ENCODE data around the gene SLC16A8.
"Not testable (repeated sequence)": the region's sequence is repeated elsewhere in the genome, so short reads cannot be mapped to it uniquely, and the experiment has no call there.

SLC16A8 gene

GRCh38 chr22:38124236-38124974, 40.4 kb upstream of the SLC16A8 start:
- no peaks in the 10 kb centered on the region for H3K27me3 ChIP-seq (ENCODE audit: control insufficient read depth in 1 of 2, insufficient read depth in 2 of 2, low read length in 2 of 2)
- no peaks in the 10 kb centered on the region for H3K36me3 ChIP-seq (ENCODE audit: insufficient read depth, low read length)
- no peaks in the 10 kb centered on the region for H3K4me1 ChIP-seq (ENCODE audit: insufficient read depth, low read length)
- no peaks in the 10 kb centered on the region for H3K9me3 ChIP-seq (ENCODE audit: low read length)
- no peak overlapping the region for H3K4me3 ChIP-seq (ENCODE audit: low read depth in 1 of 2, low read length in 2 of 2)
- no peak overlapping the region for H3K9ac ChIP-seq (ENCODE audit: low read length)
- H3K27ac ChIP-seq (ENCODE audit: low read depth, low read length), result no peak overlapping the region

DNA sequence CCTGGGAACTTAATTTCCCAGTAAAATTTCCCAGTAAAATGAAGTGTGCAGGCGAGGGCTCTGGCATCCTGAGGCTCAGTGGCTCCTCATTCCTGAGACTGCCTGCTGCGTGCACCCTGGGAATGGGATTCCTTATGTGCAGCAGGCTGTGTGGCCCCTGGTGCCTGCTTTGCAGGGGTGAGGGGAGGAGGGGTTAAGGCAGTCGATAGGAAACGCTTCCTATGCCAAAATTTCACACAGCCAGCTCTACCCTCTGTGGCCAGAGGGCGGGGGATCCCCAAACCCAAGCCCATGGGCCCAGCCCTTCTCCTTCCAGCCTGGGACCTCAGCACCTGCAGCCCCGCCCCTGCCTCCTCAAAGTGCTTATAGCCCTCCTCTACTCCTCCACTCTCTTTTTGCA, 38.6 kb upstream of the SLC16A8 start:
- Histone ChIP-seq H3K9ac (ENCODE audit: low read length) (no peak overlapping the region), H3K36me3 (ENCODE audit: insufficient read depth, low read length) (no peaks in the 10 kb centered on the region), H3K9me3 (ENCODE audit: low read length) (no peaks in the 10 kb centered on the region), H3K27ac (ENCODE audit: low read depth, low read length) (no peak overlapping the region), H3K4me3 (ENCODE audit: low read depth in 1 of 2, low read length in 2 of 2) (no peak overlapping the region), H3K4me1 (ENCODE audit: insufficient read depth, low read length) (no peaks in the 10 kb centered on the region), H3K27me3 (ENCODE audit: control insufficient read depth in 1 of 2, insufficient read depth in 2 of 2, low read length in 2 of 2) (no peaks in the 10 kb centered on the region)

DNA sequence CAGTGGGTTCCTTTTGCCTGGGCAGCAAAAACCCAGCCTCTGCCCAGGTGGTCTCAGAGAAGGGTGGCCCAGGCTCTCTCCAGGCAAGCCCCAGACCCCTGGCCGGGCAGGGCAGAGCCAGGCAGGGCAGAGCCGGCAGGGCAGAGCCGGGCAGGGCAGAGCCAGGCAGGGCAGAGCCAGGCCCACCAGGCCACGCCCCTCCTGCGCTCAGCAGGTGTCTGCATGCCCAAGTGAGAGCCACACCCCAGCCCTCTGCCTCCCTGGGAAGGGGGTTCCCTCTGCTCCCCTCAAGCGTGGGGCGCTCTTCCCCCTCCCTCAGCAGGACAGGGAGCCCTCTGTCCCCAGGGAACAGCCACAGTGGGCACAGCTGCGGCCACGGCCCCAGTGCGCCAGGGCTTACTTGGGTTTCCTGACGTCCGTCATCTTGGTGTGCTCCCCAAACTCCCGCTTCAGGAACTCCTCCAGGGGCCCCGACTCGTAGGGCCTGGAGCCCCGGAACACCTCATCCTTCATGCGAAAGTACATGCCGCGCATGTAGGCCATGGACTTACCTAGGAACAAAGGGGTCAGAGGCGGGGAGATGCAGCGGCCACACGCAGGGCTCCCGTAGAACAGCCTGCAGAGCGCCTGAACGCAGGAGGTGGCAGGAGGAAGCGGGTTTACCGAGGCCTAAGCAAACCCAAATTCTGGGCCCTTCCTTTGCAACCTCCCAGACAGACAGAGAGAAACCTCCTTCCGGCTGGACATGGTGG, 36.6 kb upstream of the SLC16A8 start:
- H3K4me3 ChIP-seq (ENCODE audit: low read depth in 1 of 2, low read length in 2 of 2), result no peak overlapping the region
- no peak overlapping the region for H3K27ac ChIP-seq (ENCODE audit: low read depth, low read length)
- no peaks in the 10 kb centered on the region for H3K27me3 ChIP-seq (ENCODE audit: control insufficient read depth in 1 of 2, insufficient read depth in 2 of 2, low read length in 2 of 2)
- H3K9me3 ChIP-seq (ENCODE audit: low read length), result no peaks in the 10 kb centered on the region
- H3K36me3 ChIP-seq (ENCODE audit: insufficient read depth, low read length), result no peaks in the 10 kb centered on the region
- H3K9ac ChIP-seq (ENCODE audit: low read length), result no peak overlapping the region
- H3K4me1 ChIP-seq (ENCODE audit: insufficient read depth, low read length), result no peaks in the 10 kb centered on the region

DNA sequence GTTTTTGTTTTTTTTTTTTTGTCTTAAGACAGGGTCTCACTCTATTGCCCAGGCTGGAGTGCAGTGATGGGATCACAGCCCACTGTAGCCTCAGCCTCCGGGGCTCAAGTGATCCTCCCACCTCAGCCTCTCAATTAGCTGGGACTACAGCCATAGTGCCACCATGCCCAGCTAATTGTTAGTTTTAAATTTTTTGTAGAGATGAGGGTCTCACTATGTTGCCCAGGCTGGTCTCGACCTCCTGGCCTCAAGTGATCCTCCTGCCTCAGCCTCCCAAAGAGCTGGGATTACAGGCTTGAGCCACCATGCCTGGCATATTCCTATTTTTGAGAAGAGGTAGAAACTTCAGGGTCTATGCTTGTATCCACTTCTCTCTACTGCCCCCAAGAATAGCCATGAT, 34.8 kb upstream of the SLC16A8 start:
- not testable (repeated sequence) for H3K9me3 ChIP-seq (ENCODE audit: low read length); H3K36me3 ChIP-seq (ENCODE audit: insufficient read depth, low read length); H3K27ac ChIP-seq (ENCODE audit: low read depth, low read length); H3K27me3 ChIP-seq (ENCODE audit: control insufficient read depth in 1 of 2, insufficient read depth in 2 of 2, low read length in 2 of 2); H3K9ac ChIP-seq (ENCODE audit: low read length); H3K4me3 ChIP-seq (ENCODE audit: low read depth in 1 of 2, low read length in 2 of 2); H3K4me1 ChIP-seq (ENCODE audit: insufficient read depth, low read length)

DNA sequence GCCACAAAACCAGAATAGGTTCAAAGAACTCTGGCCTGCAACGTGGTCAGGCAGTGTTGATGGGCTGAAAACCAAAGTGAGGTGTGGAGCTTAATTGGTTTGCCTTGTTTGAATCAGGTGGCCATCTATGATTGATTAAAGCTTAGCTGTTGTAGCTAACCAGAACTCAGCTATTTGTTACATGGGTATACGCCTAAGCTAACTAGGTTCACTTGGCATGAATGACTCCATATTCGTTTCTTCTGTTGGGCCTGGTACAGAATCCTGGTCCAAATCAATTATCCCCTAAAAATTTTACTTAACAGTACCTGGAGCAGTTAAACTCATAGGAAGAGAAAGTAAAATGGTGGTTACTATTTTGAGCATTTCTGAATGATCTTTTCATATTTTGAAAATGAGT, 34.2 kb upstream of the SLC16A8 start:
- Histone ChIP-seq H3K4me3 (ENCODE audit: low read depth in 1 of 2, low read length in 2 of 2) (no peak overlapping the region), H3K9me3 (ENCODE audit: low read length) (no peaks in the 10 kb centered on the region), H3K36me3 (ENCODE audit: insufficient read depth, low read length) (peaks cover 4% of the 10 kb centered on the region), H3K27ac (ENCODE audit: low read depth, low read length) (no peak overlapping the region), H3K4me1 (ENCODE audit: insufficient read depth, low read length) (peaks cover 6% of the 10 kb centered on the region), H3K9ac (ENCODE audit: low read length) (no peak overlapping the region), H3K27me3 (ENCODE audit: control insufficient read depth in 1 of 2, insufficient read depth in 2 of 2, low read length in 2 of 2) (no peaks in the 10 kb centered on the region)

DNA sequence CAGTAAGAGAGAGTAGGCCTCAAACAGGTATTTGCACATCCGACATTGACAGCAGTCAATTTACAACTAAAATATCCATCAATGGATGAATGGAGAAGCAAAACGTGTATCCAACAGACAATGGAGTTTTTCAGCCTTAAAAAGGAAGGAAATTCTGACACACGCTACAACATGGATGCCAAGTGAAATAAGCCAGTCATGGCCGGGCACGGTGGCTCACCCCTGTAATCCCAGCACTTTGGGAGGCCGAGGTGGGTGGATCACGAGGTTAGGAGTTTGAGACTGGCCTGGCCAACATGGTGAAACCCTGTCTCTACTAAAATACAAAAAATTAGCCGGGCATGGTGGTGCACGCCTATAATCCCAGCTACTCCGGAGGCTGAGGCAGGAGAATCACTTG, 33.6 kb upstream of the SLC16A8 start:
- not testable (repeated sequence) for H3K27me3 ChIP-seq (ENCODE audit: control insufficient read depth in 1 of 2, insufficient read depth in 2 of 2, low read length in 2 of 2); H3K4me3 ChIP-seq (ENCODE audit: low read depth in 1 of 2, low read length in 2 of 2); H3K9ac ChIP-seq (ENCODE audit: low read length); H3K27ac ChIP-seq (ENCODE audit: low read depth, low read length); H3K36me3 ChIP-seq (ENCODE audit: insufficient read depth, low read length); H3K9me3 ChIP-seq (ENCODE audit: low read length); H3K4me1 ChIP-seq (ENCODE audit: insufficient read depth, low read length)

GRCh38 chr22:38115423-38116205, 31.6 kb upstream of the SLC16A8 start:
- H3K9ac ChIP-seq (ENCODE audit: low read length), result no peak overlapping the region

GRCh38 chr22:38114484-38115398, 30.8 kb upstream of the SLC16A8 start:
- Histone ChIP-seq H3K4me1 (ENCODE audit: insufficient read depth, low read length) (peaks cover 6% of the 10 kb centered on the region), H3K9ac (ENCODE audit: low read length) (no peak overlapping the region), H3K27me3 (ENCODE audit: control insufficient read depth in 1 of 2, insufficient read depth in 2 of 2, low read length in 2 of 2) (no peaks in the 10 kb centered on the region), H3K4me3 (ENCODE audit: low read depth in 1 of 2, low read length in 2 of 2) (no peak overlapping the region), H3K36me3 (ENCODE audit: insufficient read depth, low read length) (peaks cover 4% of the 10 kb centered on the region), H3K27ac (ENCODE audit: low read depth, low read length) (no peak overlapping the region), H3K9me3 (ENCODE audit: low read length) (no peaks in the 10 kb centered on the region)

More at GRCh38 chr22:38115423-38116205, 31.6 kb upstream of the SLC16A8 start:
- H3K27ac ChIP-seq (ENCODE audit: low read depth, low read length), result no peak overlapping the region
- no peaks in the 10 kb centered on the region for H3K9me3 ChIP-seq (ENCODE audit: low read length)
- H3K4me3 ChIP-seq (ENCODE audit: low read depth in 1 of 2, low read length in 2 of 2), result no peak overlapping the region
- peaks cover 6% of the 10 kb centered on the region for H3K4me1 ChIP-seq (ENCODE audit: insufficient read depth, low read length)
- no peaks in the 10 kb centered on the region for H3K27me3 ChIP-seq (ENCODE audit: control insufficient read depth in 1 of 2, insufficient read depth in 2 of 2, low read length in 2 of 2)
- H3K36me3 ChIP-seq (ENCODE audit: insufficient read depth, low read length), result peaks cover 4% of the 10 kb centered on the region

- H3K27me3 ChIP-seq (ENCODE audit: control insufficient read depth in 1 of 2, insufficient read depth in 2 of 2, low read length in 2 of 2), result no peaks in the 10 kb centered on the region
- peaks cover 6% of the 10 kb centered on the region for H3K4me1 ChIP-seq (ENCODE audit: insufficient read depth, low read length)
- H3K27ac ChIP-seq (ENCODE audit: low read depth, low read length), result no peak overlapping the region
- peaks cover 4% of the 10 kb centered on the region for H3K36me3 ChIP-seq (ENCODE audit: insufficient read depth, low read length)
- no peak overlapping the region for H3K9ac ChIP-seq (ENCODE audit: low read length)
- no peaks in the 10 kb centered on the region for H3K9me3 ChIP-seq (ENCODE audit: low read length)
- H3K4me3 ChIP-seq (ENCODE audit: low read depth in 1 of 2, low read length in 2 of 2), result no peak overlapping the region
Measured at GRCh38 chr22:38112381-38112780, 28.4 kb upstream of the SLC16A8 start.

DNA sequence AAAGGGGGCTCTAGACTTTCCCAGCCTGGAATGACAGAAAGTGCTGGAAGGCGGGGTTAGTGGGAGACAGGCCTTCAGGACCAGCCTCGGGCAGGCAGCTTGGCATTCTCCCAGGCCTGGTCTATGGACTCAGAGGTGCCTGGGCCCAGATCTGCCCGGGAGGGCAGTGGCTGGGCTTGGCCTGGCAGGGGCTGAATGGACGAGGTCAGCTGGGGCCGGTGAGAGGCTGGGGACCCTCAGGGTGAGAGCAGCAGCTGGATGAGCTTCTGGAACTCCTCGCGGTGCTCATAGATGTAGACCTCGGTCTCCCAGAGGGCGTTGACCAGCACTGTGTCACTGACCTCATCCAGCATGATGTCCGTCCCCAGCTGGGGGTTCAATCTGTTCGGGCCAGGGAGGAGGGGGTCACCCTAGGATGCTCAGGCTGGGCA, 28.0 kb upstream of the SLC16A8 start:
- Histone ChIP-seq H3K9ac (ENCODE audit: low read length) (no peak overlapping the region), H3K9me3 (ENCODE audit: low read length) (no peaks in the 10 kb centered on the region), H3K27me3 (ENCODE audit: control insufficient read depth in 1 of 2, insufficient read depth in 2 of 2, low read length in 2 of 2) (no peaks in the 10 kb centered on the region), H3K4me3 (ENCODE audit: low read depth in 1 of 2, low read length in 2 of 2) (no peak overlapping the region), H3K27ac (ENCODE audit: low read depth, low read length) (no peak overlapping the region), H3K4me1 (ENCODE audit: insufficient read depth, low read length) (peaks cover 6% of the 10 kb centered on the region), H3K36me3 (ENCODE audit: insufficient read depth, low read length) (peaks cover 4% of the 10 kb centered on the region)
